Hematopoietic multipotent progenitor cell (in vitro differentiated cells): ENCODE measurements around the gene PIGU. TPM values are rescaled to one million over a fixed set of nuclear protein-coding genes. Genes with fewer than 3 reads are reported as not detected.

Experiments used
- DNase-seq, 3 donors: peaks; one replicate each; pipeline ENCODE4 v3.0.0-alpha.2; 2011 to 2015; ENCODE audit warnings: low read depth in 2 of 3, low spot score in 2 of 3
- total RNA-seq: library from RNA; depleted of rRNA; stranded (reverse); fragments of >200 nt; gene quantifications from one replicate; pipeline ENCODE4 v1.2.3, GENCODE V29; 2012

The PIGU gene
- total RNA-seq, 1 donor, result 14.3 TPM

GRCh38 chr20:34708621-34709043 lies 31.7 kb upstream of the PIGU start:
- DNase-seq, result peak in 2 of 3 donors; percentile 66 to 70

GRCh38 chr20:34706912-34707784 lies 30.3 kb upstream of the PIGU start:
- no peak for DNase-seq

- no peak for DNase-seq
These were observed 29.5 kb upstream of the PIGU start for GRCh38 chr20:34706302-34706875.

GRCh38 chr20:34705397-34706301 lies 28.8 kb upstream of the PIGU start:
- peak in 2 of 3 donors; percentile 23 to 29 for DNase-seq

GRCh38 chr20:34705008-34705396 lies 28.1 kb upstream of the PIGU start:
- DNase-seq, result peak in 1 of 3 donors; percentile 13

- DNase-seq, result peak; percentile 83 to 92 (median 92)
These were observed 27.5 kb upstream of the PIGU start, which contains the start of gene TP53INP2 for GRCh38 chr20:34704177-34705007. TSS of gene TP53INP2 (plus strand) at chr20:34704344. CDS start at chr20:34708740, 4,396 bp downstream.

- peak in 1 of 3 donors; percentile 29 for DNase-seq
These were observed 26.7 kb upstream of the PIGU start for GRCh38 chr20:34703424-34704176.

- DNase-seq, result no peak
These were observed 26.1 kb upstream of the PIGU start for GRCh38 chr20:34703061-34703423.

- DNase-seq, result no peak
These were observed 24.7 kb upstream of the PIGU start for GRCh38 chr20:34701405-34702085.

GRCh38 chr20:34693414-34693813 lies 16.5 kb upstream of the PIGU start:
- no peak for DNase-seq

GRCh38 chr20:34691838-34692237 lies 14.9 kb upstream of the PIGU start:
- no peak for DNase-seq

GRCh38 chr20:34689486-34689885 lies 12.6 kb upstream of the PIGU start:
- no peak for DNase-seq

- no peak for DNase-seq
These were observed 6.8 kb upstream of the PIGU start for GRCh38 chr20:34683667-34684066.

- DNase-seq, result peak in 1 of 3 donors; percentile 38
These were observed 3.8 kb upstream of the PIGU start for GRCh38 chr20:34680586-34681175.

- DNase-seq, result no peak
These were observed 775 bp downstream of the PIGU start for GRCh38 chr20:34675993-34676641.

- DNase-seq, result no peak
These were observed 1.3 kb downstream of the PIGU start for GRCh38 chr20:34675561-34675960.

GRCh38 chr20:34673412-34673811 lies 3.5 kb downstream of the PIGU start:
- DNase-seq, result no peak

GRCh38 chr20:34669094-34669493 lies 7.8 kb downstream of the PIGU start:
- no peak for DNase-seq
